GM19372 (cell line): ENCODE data around the gene MALSU1.

Experiments
- ATAC-seq: cut with Tn5 transposase; IDR thresholded peaks from one replicate; pipeline ENCODE4 v1.9.1; 2021; ENCODE audit warnings: mild to moderate bottlenecking, low read depth, moderate library complexity; ENCODE audit not compliant: unreplicated experiment

MALSU1 gene

DNA sequence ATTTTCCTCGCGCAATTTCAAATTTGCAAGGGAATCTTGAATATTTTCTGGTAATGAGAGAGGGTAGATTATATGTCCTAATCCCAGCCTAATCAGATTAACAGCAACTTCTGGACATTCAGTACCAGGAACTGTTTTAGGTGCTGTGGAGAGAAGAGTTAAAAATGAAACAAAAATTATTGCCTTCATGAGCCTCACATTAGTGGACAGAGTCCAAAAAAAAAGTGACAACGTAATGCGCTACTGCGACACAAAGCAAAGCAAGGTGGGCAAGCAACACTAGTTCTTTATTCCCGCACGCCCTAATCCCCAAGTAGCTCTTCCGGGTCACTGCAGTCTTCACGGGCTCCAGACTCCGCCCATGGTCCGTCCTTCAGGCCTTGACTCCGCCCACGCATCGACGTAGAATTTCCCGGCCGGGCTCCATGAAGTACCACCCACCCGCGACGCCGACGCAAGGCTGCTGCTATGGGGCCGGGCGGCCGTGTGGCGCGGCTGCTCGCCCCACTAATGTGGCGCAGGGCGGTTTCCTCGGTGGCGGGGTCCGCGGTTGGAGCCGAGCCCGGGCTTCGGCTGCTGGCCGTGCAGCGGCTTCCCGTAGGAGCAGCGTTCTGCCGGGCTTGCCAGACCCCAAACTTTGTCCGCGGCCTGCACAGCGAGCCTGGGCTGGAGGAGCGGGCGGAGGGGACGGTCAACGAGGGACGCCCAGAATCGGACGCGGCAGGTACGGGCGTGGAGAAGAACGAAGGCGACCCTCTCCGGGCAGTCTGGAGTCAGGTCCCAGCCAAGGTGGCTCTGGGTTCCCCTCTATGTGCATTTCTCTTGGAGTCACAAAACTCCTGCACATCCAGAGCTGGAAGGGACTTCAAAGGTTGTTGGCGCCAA, at the start of gene MALSU1:
Gene MALSU1, plus strand, starts transcription at position 455 of the 885 bp plus-strand sequence. Its CDS starts 14 bp downstream, at position 469.
- peak; percentile 100 for ATAC-seq

DNA sequence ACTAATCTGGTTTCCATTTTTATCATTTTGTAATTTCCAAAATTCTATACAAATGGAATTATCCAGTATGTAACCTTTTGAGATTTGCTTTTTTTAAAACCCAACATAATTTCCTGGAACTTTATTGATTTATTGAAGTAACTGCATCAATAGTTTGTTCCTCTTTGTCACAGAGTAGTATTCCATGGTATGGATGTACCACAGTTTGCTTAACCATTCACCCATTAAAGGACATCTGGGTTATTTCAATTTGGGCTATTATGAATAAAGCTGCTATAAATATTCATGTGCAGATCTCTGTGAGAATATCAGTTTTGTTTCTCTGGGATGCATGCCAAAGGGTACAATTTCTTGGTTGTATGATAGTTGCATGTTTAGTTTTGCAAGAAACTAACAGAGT, 49.7 kb upstream of the MALSU1 start:
- ATAC-seq: no peak

- ATAC-seq: no peak
These were observed 45.0 kb upstream of the MALSU1 start for GRCh38 chr7:23254051-23254681.

DNA sequence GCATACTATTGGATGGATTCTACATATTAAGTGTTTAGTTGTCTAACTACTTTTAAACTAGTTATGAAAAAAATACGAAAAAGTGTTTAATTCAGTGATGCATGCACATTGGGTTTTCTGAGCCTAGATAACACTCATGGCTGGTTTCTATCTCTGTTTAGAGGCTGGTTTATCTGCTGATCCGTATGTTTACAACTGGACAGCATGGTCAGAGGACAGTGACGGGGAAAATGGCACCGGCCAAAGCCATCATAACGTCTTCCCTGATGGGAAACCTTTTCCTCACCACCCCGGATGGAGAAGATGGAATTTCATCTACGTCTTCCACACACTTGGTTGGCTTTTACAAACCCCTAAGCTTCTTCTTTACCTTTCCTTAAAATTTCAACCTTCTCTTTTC, 42.4 kb upstream of the MALSU1 start:
- no peak for ATAC-seq

DNA sequence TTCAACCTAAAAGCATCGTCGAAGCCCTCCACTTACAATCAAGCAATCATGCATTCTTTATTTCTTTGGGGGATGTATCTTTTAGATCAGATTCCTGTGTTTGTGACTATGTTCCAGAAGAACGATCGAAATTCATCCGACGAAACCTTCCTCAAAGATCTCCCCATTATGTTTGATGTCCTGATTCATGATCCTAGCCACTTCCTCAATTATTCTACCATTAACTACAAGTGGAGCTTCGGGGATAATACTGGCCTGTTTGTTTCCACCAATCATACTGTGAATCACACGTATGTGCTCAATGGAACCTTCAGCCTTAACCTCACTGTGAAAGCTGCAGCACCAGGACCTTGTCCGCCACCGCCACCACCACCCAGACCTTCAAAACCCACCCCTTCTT, 38.8 kb upstream of the MALSU1 start:
- ATAC-seq: no peak

GRCh38 chr7:23261843-23262452, 37.2 kb upstream of the MALSU1 start:
- peak; percentile 88 for ATAC-seq

GRCh38 chr7:23264916-23265458, 34.2 kb upstream of the MALSU1 start:
- ATAC-seq: no peak

- no peak for ATAC-seq
These were observed 32.2 kb upstream of the MALSU1 start for GRCh38 chr7:23266918-23267317.

DNA sequence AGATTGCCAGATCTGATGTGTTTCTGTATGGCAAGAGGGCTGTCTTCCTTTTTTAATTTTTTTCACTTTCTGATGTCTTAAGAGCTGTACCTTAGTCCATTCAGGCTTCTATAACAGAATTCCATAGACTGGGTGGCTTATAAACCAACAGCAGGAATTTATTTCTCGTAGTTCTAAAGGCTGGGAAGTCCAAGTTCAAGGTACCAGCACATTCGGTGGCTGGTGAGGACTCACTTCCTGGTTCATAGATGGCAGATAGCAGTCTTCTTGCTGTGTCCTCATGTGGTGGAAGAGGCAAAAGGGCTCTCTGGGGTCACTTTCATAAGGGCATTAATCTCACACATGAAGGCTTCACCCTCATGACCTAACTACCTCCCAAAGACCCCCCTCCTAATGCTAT, 31.8 kb upstream of the MALSU1 start:
- no peak for ATAC-seq

DNA sequence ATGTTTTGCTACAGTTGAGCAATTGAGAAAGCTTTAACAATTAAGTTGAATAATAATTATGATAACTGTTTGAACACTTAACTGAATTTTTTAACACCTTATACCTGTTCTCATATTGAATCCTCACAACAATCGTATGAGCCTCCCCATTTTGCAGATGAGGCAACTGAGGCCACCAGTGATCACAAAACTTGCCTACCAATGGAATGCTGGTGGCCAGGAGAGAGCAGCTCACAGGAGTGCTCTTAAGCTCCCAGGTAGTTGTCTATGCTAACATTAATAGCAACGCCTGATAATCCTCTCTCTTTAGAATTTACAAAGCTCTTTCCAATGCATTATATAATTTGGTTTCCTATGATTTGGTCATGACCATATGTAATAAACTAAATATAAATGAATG, 31.0 kb upstream of the MALSU1 start:
- ATAC-seq: no peak

- no peak for ATAC-seq
These were observed 30.4 kb upstream of the MALSU1 start for GRCh38 chr7:23268746-23269145.

- no peak for ATAC-seq
These were observed 26.9 kb upstream of the MALSU1 start for GRCh38 chr7:23272275-23272674.

- ATAC-seq: peak; percentile 97
These were observed 26.0 kb upstream of the MALSU1 start for GRCh38 chr7:23273141-23273599.

- no peak for ATAC-seq
These were observed 23.2 kb upstream of the MALSU1 start for GRCh38 chr7:23275912-23276311.

DNA sequence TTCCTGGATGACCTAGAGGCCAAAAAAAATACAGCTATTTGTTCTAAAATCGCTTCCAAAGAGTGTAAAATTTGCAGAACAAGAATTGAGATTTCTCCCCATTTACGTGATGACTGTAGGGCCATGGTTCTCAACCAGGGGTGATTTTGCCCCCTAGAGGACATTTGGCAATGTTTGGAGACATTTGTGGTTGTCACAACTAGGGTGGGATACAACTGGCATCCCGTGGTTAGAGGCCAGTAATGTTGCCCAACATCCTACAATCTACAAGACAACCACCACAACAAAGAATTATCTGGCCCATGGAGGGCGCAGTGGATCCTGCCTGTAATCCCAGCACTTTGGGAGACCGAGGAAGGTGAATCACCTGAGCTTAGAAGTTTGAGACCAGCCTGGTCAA, 22.8 kb upstream of the MALSU1 start:
- no peak for ATAC-seq

DNA sequence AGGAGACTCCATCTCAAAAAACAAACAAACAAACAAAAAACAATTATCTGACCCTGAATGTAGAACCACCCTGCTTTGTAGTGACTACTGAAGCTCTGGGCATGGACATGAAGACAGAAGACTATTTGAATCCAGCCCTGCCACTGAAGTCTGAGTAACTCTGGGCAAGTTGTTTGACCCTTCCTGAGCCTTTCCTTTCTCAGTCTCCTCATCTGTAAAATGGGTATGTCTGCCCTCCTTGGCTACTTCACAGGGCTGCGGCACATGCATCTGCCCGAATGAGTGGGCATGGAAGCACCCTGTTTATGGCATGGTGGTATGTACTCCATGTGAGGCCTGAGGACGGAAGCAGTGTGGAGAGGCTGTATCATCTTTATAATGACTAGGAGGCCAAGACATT, 22.2 kb upstream of the MALSU1 start:
- ATAC-seq: no peak

GRCh38 chr7:23277359-23277989, 21.7 kb upstream of the MALSU1 start:
- no peak for ATAC-seq

DNA sequence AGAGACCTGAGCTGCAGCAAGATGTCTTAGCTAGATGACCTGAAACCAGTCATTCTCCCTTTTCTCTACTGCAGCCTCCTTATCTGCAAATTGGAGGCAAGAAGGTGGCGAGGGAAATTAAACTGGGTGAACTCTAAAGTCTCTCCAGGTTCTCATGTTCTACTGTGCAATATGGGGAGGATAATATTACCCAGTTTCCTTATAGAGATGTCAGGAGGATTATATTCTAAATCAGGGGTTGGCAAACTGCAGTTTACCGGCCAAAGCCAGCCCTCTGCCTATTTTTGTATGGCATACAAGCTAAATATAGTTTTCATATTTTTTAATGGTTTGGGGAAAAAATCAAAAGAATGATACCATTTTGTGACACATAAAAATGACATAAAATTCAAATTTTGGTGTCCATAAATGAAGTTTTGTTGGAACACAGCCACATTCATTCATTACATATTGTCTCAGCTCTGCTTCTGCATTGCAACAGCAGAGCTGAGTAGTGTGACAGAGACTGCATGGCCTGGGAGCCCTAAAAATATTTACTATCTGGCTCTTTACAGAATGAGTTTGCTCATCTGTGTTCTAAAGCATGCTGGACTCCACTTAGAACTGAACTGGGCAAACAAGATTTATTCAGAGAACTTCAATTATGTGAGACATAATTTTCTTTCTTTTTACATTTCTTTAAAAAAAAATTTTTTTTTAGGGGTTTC, 19.2 kb upstream of the MALSU1 start:
- ATAC-seq: no peak

GRCh38 chr7:23283086-23283485, 16.1 kb upstream of the MALSU1 start:
- ATAC-seq: no peak

DNA sequence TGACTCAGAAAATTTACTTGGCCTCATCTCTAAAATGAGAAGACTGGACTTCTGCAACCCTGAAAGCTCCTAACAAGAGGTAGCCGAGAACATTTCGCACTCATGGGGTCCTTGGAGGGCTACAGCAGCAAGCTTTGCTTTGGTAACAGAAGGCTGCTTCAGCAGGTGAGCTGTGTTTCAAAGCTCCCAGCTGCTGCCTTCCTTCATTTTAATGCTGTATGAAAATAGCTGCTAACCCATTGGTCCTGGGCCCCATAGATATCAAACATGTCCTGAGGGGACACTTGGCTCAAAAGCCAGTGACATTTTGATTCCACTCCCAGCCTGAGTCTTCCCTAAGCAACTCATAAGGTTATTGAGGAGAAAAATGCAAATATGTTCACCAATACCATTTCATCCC, 14.3 kb upstream of the MALSU1 start:
- no peak for ATAC-seq
